ENCODE data around the gene ZFP92.

GRCh38 chrX:153414856-153415510 lies 3.7 kb downstream of the ZFP92 start:
- TF ChIP-seq CTCF (conservative IDR thresholded peaks at IDR 0.05) (no peak), ZFX (IDR thresholded peaks at IDR 0.05) (no peak)

All from C4-2B (cell line).